WTC11 (cell line): Measurements from ENCODE around the gene CERT1. TPM values are rescaled to one million over a fixed set of nuclear protein-coding genes. Genes with fewer than 3 reads are reported as not detected.
A peak's percentile ranks its signal among the peaks of the same experiment; 100 is the strongest.

Experiments
- ATAC-seq: fragments of 200-7000 bp; cut with Tn5 transposase; 2 replicates; pipeline ENCODE4 v1.10.0; 2021; ENCODE audit warnings: mild to moderate bottlenecking, moderate library complexity
- CTCF ChIA-PET: fragments of 300-600 bp; sonication (Branson Sonifier 250); formaldehyde crosslinking; loops from one replicate; lab custom pipeline; 2021; ENCODE audit warnings: antibody characterized with exemption; lab: Charles Lee
- POLR2A ChIA-PET: fragments of 350-600 bp; sonication (Branson Sonifier 250); formaldehyde crosslinking; loops from one replicate; lab custom pipeline; 2021; ENCODE audit warnings: antibody characterized with exemption; lab: Charles Lee
- DNase-seq: peaks from one replicate; pipeline ENCODE4 v3.0.0; 2021; ENCODE audit warnings: low spot score
- H3K27ac Mint-ChIP-seq: 2 replicates; pipeline ENCODE4 v1.8.0; 2021; ENCODE audit warnings: mixed read lengths
- H3K27me3 Mint-ChIP-seq: 2 replicates; pipeline ENCODE4 v1.8.0; 2021; ENCODE audit warnings: low read depth, mild to moderate bottlenecking, moderate library complexity, mixed read lengths
- H3K36me3 Mint-ChIP-seq: 2 replicates; pipeline ENCODE4 v1.8.0; 2021; ENCODE audit warnings: mixed read lengths
- H3K4me1 Mint-ChIP-seq: 2 replicates; pipeline ENCODE4 v1.8.0; 2022; ENCODE audit warnings: mixed read lengths
- H3K4me3 Mint-ChIP-seq: 2 replicates; pipeline ENCODE4 v1.8.0; 2021; ENCODE audit warnings: mild to moderate bottlenecking, moderate library complexity, mixed read lengths
- H3K9me3 Mint-ChIP-seq: 2 replicates; pipeline ENCODE4 v1.8.0; 2021; ENCODE audit warnings: mixed read lengths
- CBFB ChIP-seq: sonication (generic); formaldehyde crosslinking; IDR thresholded peaks from 2 replicates; pipeline ENCODE4 v1.8.1; 2022; ENCODE audit warnings: mild to moderate bottlenecking, low read depth, missing genetic modification reagents
- JAZF1 ChIP-seq: fragments of 250-450 bp; sonication (Bioruptor Pico); IDR thresholded peaks from 2 replicates; pipeline ENCODE4 v1.9.0; 2021; ENCODE audit warnings: moderate library complexity, mild to moderate bottlenecking, inconsistent platforms
- JUN ChIP-seq: sonication (generic); formaldehyde crosslinking; IDR thresholded peaks from 2 replicates; pipeline ENCODE4 v1.8.0; 2023; ENCODE audit warnings: mild to moderate bottlenecking, missing genetic modification reagents
- KAT7 ChIP-seq: sonication (generic); formaldehyde crosslinking; IDR thresholded peaks from 2 replicates; pipeline ENCODE4 v1.8.1; 2023; ENCODE audit warnings: missing genetic modification reagents, mild to moderate bottlenecking, borderline replicate concordance
- NFATC4 ChIP-seq: fragments of 250-450 bp; sonication (Bioruptor Pico); IDR thresholded peaks from 2 replicates; pipeline ENCODE4 v1.9.0; 2021; ENCODE audit warnings: mild to moderate bottlenecking
- NFYB ChIP-seq: sonication (generic); formaldehyde crosslinking; conservative IDR thresholded peaks from 2 replicates; pipeline ENCODE4 v1.8.0; 2022; ENCODE audit warnings: low read depth, missing genetic modification reagents
- SMAD4 ChIP-seq: sonication (generic); formaldehyde crosslinking; IDR thresholded peaks from 2 replicates; pipeline ENCODE4 v1.8.0; 2022; ENCODE audit warnings: mild to moderate bottlenecking, missing genetic modification reagents
- ZNF138 ChIP-seq: sonication (generic); formaldehyde crosslinking; conservative IDR thresholded peaks from 2 replicates; pipeline ENCODE4 v1.8.1; 2022; ENCODE audit warnings: mild to moderate bottlenecking, moderate library complexity, missing genetic modification reagents
- ZNF219 ChIP-seq: sonication (generic); formaldehyde crosslinking; IDR thresholded peaks from 2 replicates; pipeline ENCODE4 v1.8.0; 2023; ENCODE audit warnings: missing genetic modification reagents, mild to moderate bottlenecking, borderline replicate concordance
- total RNA-seq: library from RNA; stranded (reverse); gene quantifications from 3 replicates; pipeline ENCODE4 v1.2.3, GENCODE V29; 2021
- TF ChIP-seq, protein P1 (sequence below): sonication (generic); formaldehyde crosslinking; IDR thresholded peaks from 2 replicates; pipeline ENCODE4 v1.8.0; 2022; ENCODE audit warnings: mild to moderate bottlenecking, missing genetic modification reagents
- TF ChIP-seq, protein P2 (sequence below): sonication (generic); formaldehyde crosslinking; IDR thresholded peaks from 2 replicates; pipeline ENCODE4 v1.8.1; 2023; ENCODE audit warnings: mild to moderate bottlenecking, missing genetic modification reagents, moderate library complexity
- TF ChIP-seq, protein P3 (sequence below): sonication (generic); formaldehyde crosslinking; IDR thresholded peaks from 2 replicates; pipeline ENCODE4 v1.8.0; 2022; ENCODE audit warnings: mild to moderate bottlenecking, missing genetic modification reagents
- TF ChIP-seq, protein P4 (sequence below): sonication (generic); formaldehyde crosslinking; IDR thresholded peaks from 2 replicates; pipeline ENCODE4 v1.8.0; 2023; ENCODE audit warnings: missing genetic modification reagents
- TF ChIP-seq, protein P5 (sequence below): sonication (generic); formaldehyde crosslinking; IDR thresholded peaks from 2 replicates; pipeline ENCODE4 v1.8.1; 2022; ENCODE audit warnings: mild to moderate bottlenecking, moderate library complexity, missing genetic modification reagents
- TF ChIP-seq, protein P6 (sequence below): sonication (generic); formaldehyde crosslinking; IDR thresholded peaks from 2 replicates; pipeline ENCODE4 v1.8.1; 2022; ENCODE audit warnings: missing genetic modification reagents, borderline replicate concordance
- TF ChIP-seq, protein P7 (sequence below): sonication (generic); formaldehyde crosslinking; conservative IDR thresholded peaks from 2 replicates; pipeline ENCODE4 v1.8.1; 2023; ENCODE audit warnings: mild to moderate bottlenecking, low read depth, missing genetic modification reagents, moderate library complexity
- TF ChIP-seq, protein P8 (sequence below): sonication (generic); formaldehyde crosslinking; IDR thresholded peaks from 2 replicates; pipeline ENCODE4 v1.8.0; 2022; ENCODE audit warnings: missing genetic modification reagents

CERT1 gene
- total RNA-seq, 1 experiment from 2014 or later, result 50.8 TPM

DNA sequence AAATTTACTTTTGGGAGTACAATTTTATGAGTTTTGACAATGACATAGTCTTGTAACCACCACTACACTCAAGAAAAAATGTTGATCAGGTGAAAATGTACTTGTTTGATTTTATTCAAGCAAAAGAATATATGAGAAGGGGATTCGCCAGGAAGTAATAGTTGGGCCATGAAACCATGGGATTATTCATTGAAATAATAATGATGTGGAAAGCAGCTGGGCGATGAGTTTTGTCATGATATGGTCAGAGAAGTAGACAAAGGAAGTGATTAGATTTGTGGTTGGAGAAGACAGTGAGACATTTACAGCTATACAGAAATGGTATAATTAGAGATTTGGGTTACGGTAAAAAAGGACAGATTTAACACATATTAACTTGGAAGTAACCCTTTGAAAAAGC, 163.2 kb downstream of the CERT1 start:
- H3K9me3 Mint-ChIP-seq, result no peaks in the 10 kb centered on the region
- H3K27ac Mint-ChIP-seq, result peak overlapping the region; percentile 3; the same call in 1 of the 2 replicates
- H3K36me3 Mint-ChIP-seq, result peaks cover 83% of the 10 kb centered on the region
- ATAC-seq, result no peak
- TF ChIP-seq, protein P1, sequence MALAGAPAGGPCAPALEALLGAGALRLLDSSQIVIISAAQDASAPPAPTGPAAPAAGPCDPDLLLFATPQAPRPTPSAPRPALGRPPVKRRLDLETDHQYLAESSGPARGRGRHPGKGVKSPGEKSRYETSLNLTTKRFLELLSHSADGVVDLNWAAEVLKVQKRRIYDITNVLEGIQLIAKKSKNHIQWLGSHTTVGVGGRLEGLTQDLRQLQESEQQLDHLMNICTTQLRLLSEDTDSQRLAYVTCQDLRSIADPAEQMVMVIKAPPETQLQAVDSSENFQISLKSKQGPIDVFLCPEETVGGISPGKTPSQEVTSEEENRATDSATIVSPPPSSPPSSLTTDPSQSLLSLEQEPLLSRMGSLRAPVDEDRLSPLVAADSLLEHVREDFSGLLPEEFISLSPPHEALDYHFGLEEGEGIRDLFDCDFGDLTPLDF, result no peak
- TF ChIP-seq JAZF1 (CRISPR knock-in tag), result no peak
- TF ChIP-seq CBFB (CRISPR knock-in tag), result no peak
- TF ChIP-seq, protein P2, sequence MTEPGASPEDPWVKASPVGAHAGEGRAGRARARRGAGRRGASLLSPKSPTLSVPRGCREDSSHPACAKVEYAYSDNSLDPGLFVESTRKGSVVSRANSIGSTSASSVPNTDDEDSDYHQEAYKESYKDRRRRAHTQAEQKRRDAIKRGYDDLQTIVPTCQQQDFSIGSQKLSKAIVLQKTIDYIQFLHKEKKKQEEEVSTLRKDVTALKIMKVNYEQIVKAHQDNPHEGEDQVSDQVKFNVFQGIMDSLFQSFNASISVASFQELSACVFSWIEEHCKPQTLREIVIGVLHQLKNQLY (CRISPR knock-in tag), result no peak
- TF ChIP-seq SMAD4 (CRISPR knock-in tag), result no peak
- no peak for TF ChIP-seq KAT7 (CRISPR knock-in tag)
- TF ChIP-seq, protein P3, sequence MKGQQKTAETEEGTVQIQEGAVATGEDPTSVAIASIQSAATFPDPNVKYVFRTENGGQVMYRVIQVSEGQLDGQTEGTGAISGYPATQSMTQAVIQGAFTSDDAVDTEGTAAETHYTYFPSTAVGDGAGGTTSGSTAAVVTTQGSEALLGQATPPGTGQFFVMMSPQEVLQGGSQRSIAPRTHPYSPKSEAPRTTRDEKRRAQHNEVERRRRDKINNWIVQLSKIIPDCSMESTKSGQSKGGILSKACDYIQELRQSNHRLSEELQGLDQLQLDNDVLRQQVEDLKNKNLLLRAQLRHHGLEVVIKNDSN (CRISPR knock-in tag), result no peak
- TF ChIP-seq, protein P4, sequence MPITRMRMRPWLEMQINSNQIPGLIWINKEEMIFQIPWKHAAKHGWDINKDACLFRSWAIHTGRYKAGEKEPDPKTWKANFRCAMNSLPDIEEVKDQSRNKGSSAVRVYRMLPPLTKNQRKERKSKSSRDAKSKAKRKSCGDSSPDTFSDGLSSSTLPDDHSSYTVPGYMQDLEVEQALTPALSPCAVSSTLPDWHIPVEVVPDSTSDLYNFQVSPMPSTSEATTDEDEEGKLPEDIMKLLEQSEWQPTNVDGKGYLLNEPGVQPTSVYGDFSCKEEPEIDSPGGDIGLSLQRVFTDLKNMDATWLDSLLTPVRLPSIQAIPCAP (CRISPR knock-in tag), result no peak
- TF ChIP-seq, all 79 proteins: peak for 0
- Mint-ChIP-seq H3K4me3 (no peak overlapping the region), H3K4me1 (no peaks in the 10 kb centered on the region), H3K27me3 (no peaks in the 10 kb centered on the region)
- DNase-seq, result no peak
- POLR2A ChIA-PET, result no interaction called here
- CTCF ChIA-PET, result no interaction called here

DNA sequence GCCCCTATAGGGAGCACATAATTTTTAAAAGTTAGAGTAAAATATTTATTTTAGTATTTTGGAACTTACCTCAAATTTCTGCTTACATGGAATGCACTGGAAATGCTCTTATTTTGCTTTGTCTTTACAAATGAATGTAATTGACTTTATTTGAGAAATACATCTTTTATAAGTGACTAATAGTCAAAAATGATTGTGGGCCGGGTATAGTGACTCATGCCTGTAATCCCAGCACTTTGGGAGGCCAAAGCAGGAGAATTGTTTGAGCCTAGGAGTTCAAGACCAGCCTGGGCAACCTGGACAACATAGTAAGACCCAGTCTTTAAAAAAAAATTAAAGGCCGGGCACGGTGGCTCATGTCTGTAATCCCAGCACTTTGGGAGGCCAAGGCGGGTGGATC, 168.6 kb downstream of the CERT1 start:
- ChIA-PET POLR2A (no interaction called here), CTCF (no interaction called here)
- no peak overlapping the region for H3K27ac Mint-ChIP-seq
- no peaks in the 10 kb centered on the region for H3K9me3 Mint-ChIP-seq
- peaks cover 28% of the 10 kb centered on the region for H3K4me1 Mint-ChIP-seq
- H3K36me3 Mint-ChIP-seq, result peaks cover 50% of the 10 kb centered on the region
- no peak overlapping the region for H3K4me3 Mint-ChIP-seq
- TF ChIP-seq, protein P5, sequence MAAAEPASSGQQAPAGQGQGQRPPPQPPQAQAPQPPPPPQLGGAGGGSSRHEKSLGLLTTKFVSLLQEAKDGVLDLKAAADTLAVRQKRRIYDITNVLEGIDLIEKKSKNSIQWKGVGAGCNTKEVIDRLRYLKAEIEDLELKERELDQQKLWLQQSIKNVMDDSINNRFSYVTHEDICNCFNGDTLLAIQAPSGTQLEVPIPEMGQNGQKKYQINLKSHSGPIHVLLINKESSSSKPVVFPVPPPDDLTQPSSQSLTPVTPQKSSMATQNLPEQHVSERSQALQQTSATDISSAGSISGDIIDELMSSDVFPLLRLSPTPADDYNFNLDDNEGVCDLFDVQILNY (CRISPR knock-in tag), result no peak
- no peak for TF ChIP-seq ZNF138
- no peak for TF ChIP-seq ZNF219 (CRISPR knock-in tag)
- ATAC-seq, result no peak
- DNase-seq, result no peak
- H3K27me3 Mint-ChIP-seq, result no peaks in the 10 kb centered on the region

DNA sequence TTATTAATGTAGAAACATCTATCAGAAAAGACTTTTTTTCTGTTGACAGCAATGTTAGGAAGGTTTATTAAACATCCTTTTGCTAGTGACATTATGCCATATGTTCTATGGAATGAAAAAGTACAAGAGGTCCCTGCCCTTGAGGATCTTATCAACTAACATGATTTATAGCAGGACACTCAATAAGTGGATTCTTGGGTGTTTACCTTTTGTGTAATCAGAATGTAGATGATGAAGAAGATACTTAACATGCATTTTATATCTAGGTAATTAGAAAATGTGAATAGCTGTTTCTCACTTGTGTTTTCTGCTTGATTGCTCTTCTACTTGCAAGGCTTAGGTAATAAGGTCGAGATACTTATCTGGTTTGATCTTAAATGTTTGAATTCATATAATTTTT, 169.5 kb downstream of the CERT1 start:
- Mint-ChIP-seq H3K4me1 (peaks cover 28% of the 10 kb centered on the region), H3K36me3 (peaks cover 43% of the 10 kb centered on the region), H3K27ac (peak overlapping the region; percentile 51), H3K9me3 (no peaks in the 10 kb centered on the region), H3K4me3 (no peak overlapping the region), H3K27me3 (no peaks in the 10 kb centered on the region)
- ATAC-seq (no peak), DNase-seq (no peak)
- ChIA-PET POLR2A (no interaction called here), CTCF (no interaction called here)
- TF ChIP-seq, protein P6, sequence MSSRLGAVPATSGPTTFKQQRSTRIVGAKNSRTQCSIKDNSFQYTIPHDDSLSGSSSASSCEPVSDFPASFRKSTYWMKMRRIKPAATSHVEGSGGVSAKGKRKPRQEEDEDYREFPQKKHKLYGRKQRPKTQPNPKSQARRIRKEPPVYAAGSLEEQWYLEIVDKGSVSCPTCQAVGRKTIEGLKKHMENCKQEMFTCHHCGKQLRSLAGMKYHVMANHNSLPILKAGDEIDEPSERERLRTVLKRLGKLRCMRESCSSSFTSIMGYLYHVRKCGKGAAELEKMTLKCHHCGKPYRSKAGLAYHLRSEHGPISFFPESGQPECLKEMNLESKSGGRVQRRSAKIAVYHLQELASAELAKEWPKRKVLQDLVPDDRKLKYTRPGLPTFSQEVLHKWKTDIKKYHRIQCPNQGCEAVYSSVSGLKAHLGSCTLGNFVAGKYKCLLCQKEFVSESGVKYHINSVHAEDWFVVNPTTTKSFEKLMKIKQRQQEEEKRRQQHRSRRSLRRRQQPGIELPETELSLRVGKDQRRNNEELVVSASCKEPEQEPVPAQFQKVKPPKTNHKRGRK (CRISPR knock-in tag), result no peak
- TF ChIP-seq, protein P1, result no peak
- TF ChIP-seq NFYB (CRISPR knock-in tag) (no peak), NFATC4 (CRISPR knock-in tag) (no peak), JUN (CRISPR knock-in tag) (no peak)
- TF ChIP-seq, protein P7, sequence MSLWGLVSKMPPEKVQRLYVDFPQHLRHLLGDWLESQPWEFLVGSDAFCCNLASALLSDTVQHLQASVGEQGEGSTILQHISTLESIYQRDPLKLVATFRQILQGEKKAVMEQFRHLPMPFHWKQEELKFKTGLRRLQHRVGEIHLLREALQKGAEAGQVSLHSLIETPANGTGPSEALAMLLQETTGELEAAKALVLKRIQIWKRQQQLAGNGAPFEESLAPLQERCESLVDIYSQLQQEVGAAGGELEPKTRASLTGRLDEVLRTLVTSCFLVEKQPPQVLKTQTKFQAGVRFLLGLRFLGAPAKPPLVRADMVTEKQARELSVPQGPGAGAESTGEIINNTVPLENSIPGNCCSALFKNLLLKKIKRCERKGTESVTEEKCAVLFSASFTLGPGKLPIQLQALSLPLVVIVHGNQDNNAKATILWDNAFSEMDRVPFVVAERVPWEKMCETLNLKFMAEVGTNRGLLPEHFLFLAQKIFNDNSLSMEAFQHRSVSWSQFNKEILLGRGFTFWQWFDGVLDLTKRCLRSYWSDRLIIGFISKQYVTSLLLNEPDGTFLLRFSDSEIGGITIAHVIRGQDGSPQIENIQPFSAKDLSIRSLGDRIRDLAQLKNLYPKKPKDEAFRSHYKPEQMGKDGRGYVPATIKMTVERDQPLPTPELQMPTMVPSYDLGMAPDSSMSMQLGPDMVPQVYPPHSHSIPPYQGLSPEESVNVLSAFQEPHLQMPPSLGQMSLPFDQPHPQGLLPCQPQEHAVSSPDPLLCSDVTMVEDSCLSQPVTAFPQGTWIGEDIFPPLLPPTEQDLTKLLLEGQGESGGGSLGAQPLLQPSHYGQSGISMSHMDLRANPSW (CRISPR knock-in tag), result no peak
- TF ChIP-seq, protein P8, sequence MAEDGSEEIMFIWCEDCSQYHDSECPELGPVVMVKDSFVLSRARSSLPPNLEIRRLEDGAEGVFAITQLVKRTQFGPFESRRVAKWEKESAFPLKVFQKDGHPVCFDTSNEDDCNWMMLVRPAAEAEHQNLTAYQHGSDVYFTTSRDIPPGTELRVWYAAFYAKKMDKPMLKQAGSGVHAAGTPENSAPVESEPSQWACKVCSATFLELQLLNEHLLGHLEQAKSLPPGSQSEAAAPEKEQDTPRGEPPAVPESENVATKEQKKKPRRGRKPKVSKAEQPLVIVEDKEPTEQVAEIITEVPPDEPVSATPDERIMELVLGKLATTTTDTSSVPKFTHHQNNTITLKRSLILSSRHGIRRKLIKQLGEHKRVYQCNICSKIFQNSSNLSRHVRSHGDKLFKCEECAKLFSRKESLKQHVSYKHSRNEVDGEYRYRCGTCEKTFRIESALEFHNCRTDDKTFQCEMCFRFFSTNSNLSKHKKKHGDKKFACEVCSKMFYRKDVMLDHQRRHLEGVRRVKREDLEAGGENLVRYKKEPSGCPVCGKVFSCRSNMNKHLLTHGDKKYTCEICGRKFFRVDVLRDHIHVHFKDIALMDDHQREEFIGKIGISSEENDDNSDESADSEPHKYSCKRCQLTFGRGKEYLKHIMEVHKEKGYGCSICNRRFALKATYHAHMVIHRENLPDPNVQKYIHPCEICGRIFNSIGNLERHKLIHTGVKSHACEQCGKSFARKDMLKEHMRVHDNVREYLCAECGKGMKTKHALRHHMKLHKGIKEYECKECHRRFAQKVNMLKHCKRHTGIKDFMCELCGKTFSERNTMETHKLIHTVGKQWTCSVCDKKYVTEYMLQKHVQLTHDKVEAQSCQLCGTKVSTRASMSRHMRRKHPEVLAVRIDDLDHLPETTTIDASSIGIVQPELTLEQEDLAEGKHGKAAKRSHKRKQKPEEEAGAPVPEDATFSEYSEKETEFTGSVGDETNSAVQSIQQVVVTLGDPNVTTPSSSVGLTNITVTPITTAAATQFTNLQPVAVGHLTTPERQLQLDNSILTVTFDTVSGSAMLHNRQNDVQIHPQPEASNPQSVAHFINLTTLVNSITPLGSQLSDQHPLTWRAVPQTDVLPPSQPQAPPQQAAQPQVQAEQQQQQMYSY (CRISPR knock-in tag), result no peak
